HG02623 (cell line): Measurements from ENCODE around the gene NID1.
"Not testable (repeated sequence)": the region's sequence is repeated elsewhere in the genome, so short reads cannot be mapped to it uniquely, and the experiment has no call there.

Experiments
- ATAC-seq: cut with Tn5 transposase; IDR thresholded peaks from one replicate; pipeline ENCODE4 v1.9.1; 2021; ENCODE audit warnings: moderate library complexity; ENCODE audit not compliant: unreplicated experiment

NID1 gene

DNA sequence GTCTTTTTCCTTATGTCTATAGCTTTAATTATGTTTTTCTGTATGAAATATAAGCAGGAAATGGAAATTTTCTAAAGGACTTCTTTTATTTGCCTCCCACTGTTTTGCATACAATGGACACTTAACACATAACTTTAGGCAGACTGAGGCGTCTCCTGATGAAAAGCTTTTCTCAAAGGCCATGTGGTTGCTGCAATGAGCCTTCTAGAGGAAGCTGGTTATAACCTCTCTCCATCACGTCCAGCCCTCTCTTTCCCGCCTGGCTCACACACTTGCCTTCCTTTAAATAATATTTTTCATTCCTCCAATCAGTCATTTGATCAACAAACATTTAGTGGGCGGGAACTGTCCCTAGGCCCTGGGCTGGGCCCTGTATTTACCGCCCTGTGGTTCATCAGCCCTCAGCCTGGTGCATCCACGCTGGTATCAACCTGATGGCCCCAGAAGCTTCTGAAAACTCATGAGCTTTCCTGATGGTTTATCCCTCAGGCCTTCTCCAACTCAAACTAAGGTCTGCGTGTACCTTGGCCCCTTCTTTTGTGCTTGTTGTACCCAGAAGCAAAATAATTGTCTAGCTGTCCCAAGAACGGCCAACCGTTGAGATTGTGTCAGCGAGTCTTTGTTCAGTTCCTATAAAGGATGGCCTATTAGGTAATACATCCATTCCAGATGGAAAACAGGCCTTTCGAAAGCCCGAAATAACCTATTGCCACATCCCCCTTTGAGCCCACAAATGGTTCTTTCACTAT is 122.8 kb downstream of the NID1 start:
- ATAC-seq: no peak

GRCh38 chr1:235940285-235940684 is 124.6 kb downstream of the NID1 start:
- ATAC-seq: no peak

GRCh38 chr1:235939480-235939775 is 125.5 kb downstream of the NID1 start:
- no peak for ATAC-seq

DNA sequence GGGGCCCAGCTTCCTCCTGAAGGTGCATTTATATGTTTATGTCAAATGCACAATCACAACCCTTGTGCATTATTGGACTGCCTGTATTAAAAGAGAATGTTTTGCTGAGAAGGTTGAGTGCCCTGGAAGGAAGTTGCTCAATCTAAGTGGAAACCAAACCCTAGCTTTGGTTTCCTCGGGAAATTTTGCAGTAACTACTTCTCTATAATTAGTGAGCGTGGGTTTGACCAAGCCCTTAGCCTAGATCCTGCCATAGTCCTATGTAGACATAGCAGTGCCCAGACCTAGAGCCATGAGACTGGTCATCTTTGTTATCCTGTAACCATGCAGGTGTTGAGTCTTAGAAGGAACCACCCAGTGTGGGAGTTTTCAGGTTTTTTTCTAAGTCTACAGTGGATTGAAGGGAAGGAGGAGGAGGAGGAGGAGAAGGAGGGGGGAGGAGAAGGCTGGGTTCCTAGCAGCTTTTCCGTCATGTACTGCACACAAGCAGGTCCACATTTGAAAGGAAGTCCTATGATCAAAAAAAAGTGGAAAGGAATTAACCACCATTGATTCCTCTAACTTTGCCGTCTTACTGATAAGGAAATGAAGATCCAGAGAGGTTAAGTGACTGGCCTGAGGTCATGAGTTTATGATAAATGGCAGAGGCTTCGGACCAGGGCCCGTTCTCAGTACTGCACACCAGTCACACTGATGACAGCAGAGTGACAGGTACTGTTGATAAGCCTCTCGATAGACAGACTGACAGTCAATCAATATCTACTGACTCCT is 126.0 kb downstream of the NID1 start:
- ATAC-seq: peak; percentile 61

GRCh38 chr1:235937123-235937522 is 127.8 kb downstream of the NID1 start:
- no peak for ATAC-seq

GRCh38 chr1:235935235-235936225 is 129.4 kb downstream of the NID1 start:
- no peak for ATAC-seq

DNA sequence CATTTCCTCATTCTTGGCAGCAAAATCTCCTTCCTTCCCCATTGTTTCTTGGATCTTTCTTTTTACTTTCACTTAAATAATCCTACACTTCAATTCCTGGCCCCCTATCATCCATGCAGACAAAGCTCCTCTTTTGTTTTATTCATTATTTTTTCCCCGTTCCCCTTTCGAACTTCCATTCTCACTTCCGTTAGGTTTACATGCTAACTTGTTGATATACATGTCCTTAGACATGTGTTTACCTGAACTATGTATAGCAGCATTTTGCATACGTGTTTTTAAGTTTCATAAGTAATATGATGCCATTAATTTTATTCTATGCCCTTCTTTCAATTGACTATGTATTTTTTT is 131.1 kb downstream of the NID1 start:
- no peak for ATAC-seq

DNA sequence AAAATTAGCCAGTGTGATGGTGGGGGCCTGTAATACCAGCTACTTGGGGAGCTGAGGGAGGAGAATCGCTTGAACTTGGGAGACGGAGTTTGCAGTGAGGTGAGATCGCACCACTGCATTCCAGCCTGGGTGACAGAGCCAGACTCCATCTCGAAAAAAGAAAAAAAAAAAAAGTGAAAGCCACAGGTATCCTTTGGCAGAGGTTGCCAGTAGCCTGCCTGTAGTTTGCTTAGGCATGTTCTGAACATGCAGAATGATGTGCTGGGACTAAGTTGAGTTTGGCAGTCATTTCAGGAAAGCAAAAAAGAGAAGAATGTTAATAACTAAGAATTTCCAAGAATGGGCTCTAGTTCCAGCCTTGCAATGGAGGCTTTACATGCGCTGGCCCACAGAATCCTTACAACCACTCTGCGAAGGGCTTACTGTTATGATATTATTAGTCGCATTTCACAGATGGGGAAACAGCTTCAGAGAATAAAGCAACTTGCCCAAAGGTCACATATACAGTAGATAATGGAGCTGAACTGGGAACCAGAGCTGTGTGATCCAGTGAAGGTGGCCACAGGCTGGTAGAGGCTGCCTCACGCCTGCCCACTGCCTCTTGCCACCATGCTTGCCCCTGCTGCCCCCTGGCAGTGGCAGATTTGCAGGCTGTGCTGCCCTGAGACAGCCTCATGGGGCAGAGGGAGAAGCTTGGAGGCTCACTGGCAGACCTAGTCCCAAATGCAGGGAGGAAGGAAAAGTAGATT is 131.7 kb downstream of the NID1 start:
- no peak for ATAC-seq

DNA sequence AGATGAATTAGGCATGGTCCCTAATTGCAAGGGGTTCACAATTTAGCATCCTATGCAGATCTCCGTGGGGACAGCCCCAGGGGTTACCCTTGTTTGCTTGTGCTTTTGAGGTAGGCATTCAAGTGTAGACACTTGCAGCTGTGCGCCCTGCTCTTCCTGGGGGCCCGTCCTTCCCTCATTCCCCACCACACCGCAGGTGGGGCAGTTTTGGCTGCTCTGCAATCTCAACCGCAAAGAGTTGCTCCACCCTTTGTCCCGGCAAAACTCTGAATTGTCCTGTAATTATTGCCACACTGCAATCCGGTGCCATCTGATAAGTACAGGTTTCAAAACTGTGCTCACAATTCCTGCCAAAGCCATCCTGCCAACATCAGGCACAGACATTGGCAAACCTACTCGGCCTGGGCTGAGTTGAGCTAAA is 132.8 kb downstream of the NID1 start:
- no peak for ATAC-seq

- ATAC-seq: no peak
Observed at GRCh38 chr1:235931171-235931738, 133.6 kb downstream of the NID1 start.

GRCh38 chr1:235930543-235930942 is 134.3 kb downstream of the NID1 start:
- ATAC-seq: no peak

- no peak for ATAC-seq
Observed at GRCh38 chr1:235929216-235929615, 135.7 kb downstream of the NID1 start.

DNA sequence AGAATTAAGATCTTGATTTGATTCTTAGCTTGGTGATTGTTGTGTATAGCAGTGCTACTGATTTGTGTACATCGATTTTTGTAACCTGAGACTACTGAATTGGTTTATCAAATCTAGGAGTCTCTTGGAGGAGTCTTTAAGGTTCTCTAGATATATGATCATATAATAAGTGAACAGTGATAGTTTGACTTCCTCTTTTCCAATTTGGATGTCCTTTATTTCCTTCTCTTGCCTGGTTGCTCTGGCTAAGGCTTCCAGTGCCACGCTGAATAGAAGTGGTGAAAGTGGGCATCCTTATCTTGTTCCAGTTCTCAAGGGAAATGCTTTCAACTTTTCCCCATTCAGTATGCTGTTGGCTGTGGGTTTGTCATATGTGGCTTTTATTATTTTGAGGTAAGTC is 136.7 kb downstream of the NID1 start:
- ATAC-seq: no peak

- not testable (repeated sequence) for ATAC-seq
Observed at GRCh38 chr1:235927551-235927950, 137.3 kb downstream of the NID1 start.
